Astrocyte of the spinal cord (primary cell): ENCODE data around the gene ATP5PB.

Experiments used
- DNase-seq: peaks from one replicate; pipeline ENCODE4 v3.0.0; 2011; ENCODE audit warnings: low read depth, low spot score
- H3K4me3 ChIP-seq: 2 replicates; pipeline ENCODE4 v1.5.1; 2011; ENCODE audit warnings: low read depth, mild to moderate bottlenecking, low read length, moderate library complexity
- in situ Hi-C: cut with HindIII; loops from 2 replicates; pipeline ENCODE4 v1.10.0; 2017; ENCODE audit warnings: low sequenced_read_pairs
- TF ChIP-seq, protein P1 (sequence below): IDR thresholded peaks from 2 replicates; pipeline ENCODE4 v1.5.1; 2012; ENCODE audit warnings: low read depth, mild to moderate bottlenecking, low read length, inconsistent platforms

ATP5PB gene

GRCh38 chr1:111486431-111486830 is 37.2 kb downstream of the ATP5PB start:
- no peak for DNase-seq
- TF ChIP-seq, protein P1, sequence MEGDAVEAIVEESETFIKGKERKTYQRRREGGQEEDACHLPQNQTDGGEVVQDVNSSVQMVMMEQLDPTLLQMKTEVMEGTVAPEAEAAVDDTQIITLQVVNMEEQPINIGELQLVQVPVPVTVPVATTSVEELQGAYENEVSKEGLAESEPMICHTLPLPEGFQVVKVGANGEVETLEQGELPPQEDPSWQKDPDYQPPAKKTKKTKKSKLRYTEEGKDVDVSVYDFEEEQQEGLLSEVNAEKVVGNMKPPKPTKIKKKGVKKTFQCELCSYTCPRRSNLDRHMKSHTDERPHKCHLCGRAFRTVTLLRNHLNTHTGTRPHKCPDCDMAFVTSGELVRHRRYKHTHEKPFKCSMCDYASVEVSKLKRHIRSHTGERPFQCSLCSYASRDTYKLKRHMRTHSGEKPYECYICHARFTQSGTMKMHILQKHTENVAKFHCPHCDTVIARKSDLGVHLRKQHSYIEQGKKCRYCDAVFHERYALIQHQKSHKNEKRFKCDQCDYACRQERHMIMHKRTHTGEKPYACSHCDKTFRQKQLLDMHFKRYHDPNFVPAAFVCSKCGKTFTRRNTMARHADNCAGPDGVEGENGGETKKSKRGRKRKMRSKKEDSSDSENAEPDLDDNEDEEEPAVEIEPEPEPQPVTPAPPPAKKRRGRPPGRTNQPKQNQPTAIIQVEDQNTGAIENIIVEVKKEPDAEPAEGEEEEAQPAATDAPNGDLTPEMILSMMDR, result no peak
- no peak overlapping the region for H3K4me3 ChIP-seq
- in situ Hi-C loops, result no loop called here

DNA sequence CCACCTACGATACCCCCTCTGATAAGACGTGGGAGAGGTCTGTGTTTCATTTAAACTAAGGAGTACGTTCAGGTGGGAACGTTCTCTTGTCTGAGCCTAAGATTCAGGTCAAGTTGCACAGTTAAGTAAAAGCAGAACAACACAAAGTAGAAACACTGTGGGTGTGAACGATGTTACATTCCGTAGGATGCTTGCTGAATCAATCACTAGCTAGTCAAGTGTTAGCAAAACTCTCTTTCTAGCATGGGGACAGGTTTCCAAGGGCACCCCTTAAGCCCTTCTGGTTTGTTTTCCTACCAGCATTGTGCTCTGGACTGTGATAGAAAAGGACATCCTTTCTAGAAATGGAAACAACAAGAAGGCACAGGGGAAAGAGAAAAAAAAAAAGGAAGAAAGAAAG is 37.9 kb downstream of the ATP5PB start:
- TF ChIP-seq, protein P1, result no peak
- in situ Hi-C loops, result no loop called here
- no peak for DNase-seq
- H3K4me3 ChIP-seq, result no peak overlapping the region

DNA sequence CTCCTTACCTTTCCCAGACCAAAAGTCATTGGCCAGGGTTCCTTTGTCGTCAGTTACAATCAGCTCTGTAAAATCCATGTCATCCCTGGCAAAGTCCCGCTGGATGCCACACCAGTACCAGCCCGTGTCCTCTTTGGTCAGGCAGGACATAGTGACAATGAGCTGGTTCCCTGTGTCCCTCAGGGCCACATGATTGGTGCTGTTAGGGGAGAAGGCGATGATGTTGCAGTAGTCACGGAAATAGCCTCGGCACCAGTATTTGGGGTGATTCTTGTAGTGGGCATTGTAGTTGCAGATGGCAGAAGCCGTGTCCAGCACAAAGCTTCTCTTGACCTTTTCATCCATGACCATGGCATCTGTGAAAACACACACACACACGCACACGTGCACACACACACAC is 39.4 kb downstream of the ATP5PB start:
- no peak for DNase-seq
- no peak overlapping the region for H3K4me3 ChIP-seq
- TF ChIP-seq, protein P1, result no peak
- in situ Hi-C loops, result no loop called here

DNA sequence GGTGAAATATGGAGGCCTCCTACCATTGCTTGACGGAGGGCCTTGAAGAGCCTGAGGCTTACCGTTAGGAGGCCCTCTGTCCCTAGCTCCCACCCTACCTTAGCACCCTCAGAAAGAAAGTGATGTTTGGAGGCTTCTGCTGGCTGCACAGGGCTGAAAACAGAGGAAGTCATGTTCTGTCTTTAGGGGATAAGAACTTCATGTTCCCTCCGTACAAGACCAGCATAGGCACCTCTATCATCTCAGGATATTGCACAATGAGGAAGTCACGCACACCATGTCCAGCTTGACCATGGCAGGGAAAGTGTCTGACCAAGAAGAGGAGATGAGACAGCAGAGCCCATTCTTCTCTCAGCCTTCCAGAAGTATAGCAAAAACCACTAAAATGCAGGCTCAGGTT is 40.3 kb downstream of the ATP5PB start:
- H3K4me3 ChIP-seq, result no peak overlapping the region

DNA sequence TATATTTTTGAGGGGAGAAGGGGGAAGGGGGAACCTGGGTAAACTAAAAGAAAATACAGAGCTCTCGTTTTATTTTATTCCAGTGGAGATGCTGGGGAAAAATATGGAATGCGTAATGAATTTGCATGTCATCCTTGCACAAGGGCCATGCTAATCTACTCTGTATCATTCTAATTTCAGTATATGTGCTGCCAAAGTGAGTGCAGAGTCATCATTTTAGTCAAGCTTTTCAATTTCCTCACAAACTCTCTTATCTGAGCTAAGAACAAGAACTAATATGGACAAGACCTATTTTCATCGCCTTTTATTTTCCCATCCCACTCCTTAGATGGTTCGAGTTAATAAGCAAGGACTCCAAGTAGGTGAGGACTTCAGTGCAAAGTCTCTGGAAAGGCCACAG is 41.0 kb downstream of the ATP5PB start:
- H3K4me3 ChIP-seq, result no peak overlapping the region
- DNase-seq, result no peak
- in situ Hi-C loops, result no loop called here
- TF ChIP-seq, protein P1, result no peak

More for the DNA sequence above, 40.3 kb downstream of the ATP5PB start:
- TF ChIP-seq, protein P1, result no peak
- in situ Hi-C loops, result no loop called here
- no peak for DNase-seq

DNA sequence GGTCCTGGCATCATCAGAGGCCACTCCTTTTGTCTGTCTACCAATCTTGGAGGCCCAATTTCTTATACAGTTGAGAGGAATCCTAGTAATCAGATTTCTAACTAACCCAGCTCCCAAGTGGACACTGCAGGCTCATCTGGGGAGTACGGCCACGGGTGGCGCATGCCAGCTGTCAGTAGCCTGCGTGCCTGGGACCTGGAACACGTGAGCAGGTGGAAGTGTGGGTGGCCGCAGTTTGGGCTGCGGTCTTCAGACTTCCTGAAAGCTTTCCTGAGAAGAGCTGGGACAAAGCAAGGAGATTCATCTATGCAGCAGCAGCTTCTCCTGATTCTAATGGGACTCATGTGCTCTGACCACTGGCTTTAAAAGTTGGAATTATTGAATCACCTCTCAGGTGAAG is 41.8 kb downstream of the ATP5PB start:
- TF ChIP-seq, protein P1, result no peak

GRCh38 chr1:111496398-111496797 is 47.1 kb downstream of the ATP5PB start:
- TF ChIP-seq, protein P1, result no peak
- no peak overlapping the region for H3K4me3 ChIP-seq
- in situ Hi-C loops, result no loop called here
- DNase-seq, result no peak

More for the DNA sequence above, 41.8 kb downstream of the ATP5PB start:
- H3K4me3 ChIP-seq, result no peak overlapping the region
- no peak for DNase-seq
- in situ Hi-C loops, result no loop called here
